ENCODE results near the gene CACNA1G.

CACNA1G gene

DNA sequence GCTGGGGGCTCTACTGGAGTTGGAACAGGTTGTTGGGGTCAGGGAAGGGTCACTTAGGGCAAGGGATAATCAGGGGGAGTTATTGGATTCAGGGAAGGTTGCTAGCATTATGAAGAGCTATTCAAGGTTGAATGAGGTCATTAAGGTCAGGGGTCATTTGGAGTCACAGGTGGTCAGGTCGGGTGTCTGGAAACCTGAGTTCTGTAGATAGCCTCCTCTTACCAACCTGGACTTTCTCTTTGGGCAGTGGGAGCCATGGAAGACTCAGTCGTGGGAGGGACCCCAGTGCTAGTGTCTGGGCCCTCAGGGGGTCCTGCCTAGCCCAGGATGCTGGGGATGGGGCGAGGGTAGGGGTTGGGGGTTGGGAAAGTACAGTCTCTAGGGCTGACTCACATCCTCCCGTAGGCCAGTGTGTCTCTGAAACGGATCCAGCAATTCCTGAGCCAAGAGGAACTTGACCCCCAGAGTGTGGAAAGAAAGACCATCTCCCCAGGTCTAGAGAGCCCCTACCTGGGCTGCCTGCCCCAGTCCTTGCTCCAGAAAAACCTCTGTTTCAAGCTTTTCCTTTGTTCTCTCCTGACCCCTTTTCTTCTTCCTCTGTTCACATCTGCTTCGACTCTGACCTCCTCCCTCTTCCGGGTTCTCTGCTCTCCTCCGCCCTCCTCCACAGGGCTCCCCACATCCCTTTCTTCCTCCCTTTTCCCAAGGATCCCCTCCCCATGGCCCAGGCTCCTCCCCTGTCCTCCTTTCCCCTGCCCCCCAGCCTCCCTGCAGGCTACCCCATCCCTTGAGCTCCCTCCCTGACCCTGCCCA lies 107.7 kb downstream of the CACNA1G start:
- no peak overlapping the region for H3K4me3 ChIP-seq (ENCODE audit: low read depth, low read length)
- no peaks in the 10 kb centered on the region for H3K36me3 ChIP-seq (replicated peaks)
- no peaks in the 10 kb centered on the region for H3K27me3 ChIP-seq (replicated peaks)
- peak; percentile 15 for DNase-seq
- TF ChIP-seq, protein P1, sequence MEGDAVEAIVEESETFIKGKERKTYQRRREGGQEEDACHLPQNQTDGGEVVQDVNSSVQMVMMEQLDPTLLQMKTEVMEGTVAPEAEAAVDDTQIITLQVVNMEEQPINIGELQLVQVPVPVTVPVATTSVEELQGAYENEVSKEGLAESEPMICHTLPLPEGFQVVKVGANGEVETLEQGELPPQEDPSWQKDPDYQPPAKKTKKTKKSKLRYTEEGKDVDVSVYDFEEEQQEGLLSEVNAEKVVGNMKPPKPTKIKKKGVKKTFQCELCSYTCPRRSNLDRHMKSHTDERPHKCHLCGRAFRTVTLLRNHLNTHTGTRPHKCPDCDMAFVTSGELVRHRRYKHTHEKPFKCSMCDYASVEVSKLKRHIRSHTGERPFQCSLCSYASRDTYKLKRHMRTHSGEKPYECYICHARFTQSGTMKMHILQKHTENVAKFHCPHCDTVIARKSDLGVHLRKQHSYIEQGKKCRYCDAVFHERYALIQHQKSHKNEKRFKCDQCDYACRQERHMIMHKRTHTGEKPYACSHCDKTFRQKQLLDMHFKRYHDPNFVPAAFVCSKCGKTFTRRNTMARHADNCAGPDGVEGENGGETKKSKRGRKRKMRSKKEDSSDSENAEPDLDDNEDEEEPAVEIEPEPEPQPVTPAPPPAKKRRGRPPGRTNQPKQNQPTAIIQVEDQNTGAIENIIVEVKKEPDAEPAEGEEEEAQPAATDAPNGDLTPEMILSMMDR (IDR thresholded peaks at IDR 0.05; ENCODE audit: low read depth, low read length, missing control alignments): no peak
- in situ Hi-C loops (cut with HindIII; ENCODE audit: low pct_ligation_motif_present, low sequenced_read_pairs): no loop called here
- H3K27ac ChIP-seq: no peak overlapping the region

DNA sequence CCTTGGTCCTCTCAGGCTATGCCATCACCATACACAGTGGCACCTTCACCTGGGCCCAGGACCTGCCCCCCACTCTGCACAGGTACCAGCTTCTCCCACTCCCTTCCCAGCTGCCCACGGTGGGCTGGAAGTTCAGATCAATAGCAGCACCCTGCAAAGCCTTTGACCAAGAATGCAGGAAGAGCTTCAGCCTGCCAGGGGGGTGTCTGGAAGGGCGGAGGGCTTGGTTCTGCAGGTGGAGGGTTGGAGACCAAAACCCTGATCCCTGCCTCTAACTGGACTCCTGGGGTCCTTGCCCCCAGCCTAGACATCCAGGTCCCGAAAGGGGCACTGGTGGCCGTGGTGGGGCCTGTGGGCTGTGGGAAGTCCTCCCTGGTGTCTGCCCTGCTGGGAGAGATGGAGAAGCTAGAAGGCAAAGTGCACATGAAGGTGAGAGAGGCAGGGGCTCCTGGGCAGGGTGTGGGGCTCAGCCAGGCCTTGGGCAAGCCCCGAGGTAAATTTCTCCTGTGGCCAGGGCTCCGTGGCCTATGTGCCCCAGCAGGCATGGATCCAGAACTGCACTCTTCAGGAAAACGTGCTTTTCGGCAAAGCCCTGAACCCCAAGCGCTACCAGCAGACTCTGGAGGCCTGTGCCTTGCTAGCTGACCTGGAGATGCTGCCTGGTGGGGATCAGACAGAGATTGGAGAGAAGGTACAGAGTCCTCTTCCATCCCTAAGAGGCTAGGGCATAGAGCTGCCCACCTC lies 108.5 kb downstream of the CACNA1G start:
- Histone ChIP-seq H3K27me3 (replicated peaks) (no peaks in the 10 kb centered on the region), H3K27ac (no peak overlapping the region), H3K4me3 (ENCODE audit: low read depth, low read length) (no peak overlapping the region), H3K36me3 (replicated peaks) (no peaks in the 10 kb centered on the region)
- TF ChIP-seq, protein P1 (IDR thresholded peaks at IDR 0.05; ENCODE audit: low read depth, low read length, missing control alignments): no peak
- in situ Hi-C loops (cut with HindIII; ENCODE audit: low pct_ligation_motif_present, low sequenced_read_pairs): no loop called here
- no peak for DNase-seq

DNA sequence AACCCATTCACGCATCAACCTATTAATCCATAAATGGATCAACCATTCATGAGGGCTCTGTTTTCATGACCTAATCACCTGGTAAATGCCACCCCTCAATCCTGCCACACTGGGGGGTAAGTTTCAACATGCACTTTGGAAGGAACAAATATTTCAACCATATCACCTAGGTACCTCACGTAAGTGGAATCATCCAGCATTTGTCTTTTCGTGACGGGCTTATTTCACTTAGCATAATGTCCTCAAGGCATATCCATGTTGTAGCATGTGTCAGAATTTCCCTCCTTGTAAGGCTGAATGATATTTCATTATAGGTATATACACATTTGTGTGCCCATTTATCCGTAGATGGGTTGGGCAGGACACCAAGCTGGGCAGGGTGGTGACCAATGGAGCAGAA lies 111.6 kb downstream of the CACNA1G start:
- Histone ChIP-seq H3K4me3 (ENCODE audit: low read depth, low read length) (no peak overlapping the region), H3K36me3 (replicated peaks) (no peaks in the 10 kb centered on the region), H3K27ac (no peak overlapping the region), H3K27me3 (replicated peaks) (no peaks in the 10 kb centered on the region)
- no peak for DNase-seq
- in situ Hi-C loops (cut with HindIII; ENCODE audit: low pct_ligation_motif_present, low sequenced_read_pairs): no loop called here
- TF ChIP-seq, protein P1 (IDR thresholded peaks at IDR 0.05; ENCODE audit: low read depth, low read length, missing control alignments): no peak

DNA sequence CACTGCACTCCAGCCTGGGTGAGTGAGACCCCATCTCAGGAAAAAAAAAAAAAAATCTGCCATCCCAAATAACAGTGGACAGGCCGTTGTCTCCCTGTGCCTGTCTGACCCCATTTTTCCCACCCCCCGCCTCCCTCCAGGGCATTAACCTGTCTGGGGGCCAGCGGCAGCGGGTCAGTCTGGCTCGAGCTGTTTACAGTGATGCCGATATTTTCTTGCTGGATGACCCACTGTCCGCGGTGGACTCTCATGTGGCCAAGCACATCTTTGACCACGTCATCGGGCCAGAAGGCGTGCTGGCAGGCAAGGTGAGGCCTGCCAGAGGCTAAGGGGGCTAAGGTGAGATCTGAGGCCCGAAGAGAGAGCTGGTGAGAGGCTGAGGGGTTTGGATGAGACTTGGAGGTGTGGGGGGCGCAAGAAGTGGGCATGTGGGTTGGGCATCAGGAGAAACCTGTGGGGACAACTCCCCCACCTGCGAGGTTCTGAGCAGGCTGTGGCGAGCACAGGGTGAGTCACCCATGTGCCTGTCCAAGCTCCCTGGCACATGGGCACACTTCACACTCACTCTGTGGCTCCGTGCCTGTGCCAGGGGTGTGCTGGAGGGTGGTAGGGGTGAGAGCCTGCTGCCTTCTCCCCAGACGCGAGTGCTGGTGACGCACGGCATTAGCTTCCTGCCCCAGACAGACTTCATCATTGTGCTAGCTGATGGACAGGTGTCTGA lies 112.5 kb downstream of the CACNA1G start:
- TF ChIP-seq, protein P1 (IDR thresholded peaks at IDR 0.05; ENCODE audit: low read depth, low read length, missing control alignments): no peak
- Histone ChIP-seq H3K4me3 (ENCODE audit: low read depth, low read length) (no peak overlapping the region), H3K27me3 (replicated peaks) (no peaks in the 10 kb centered on the region), H3K36me3 (replicated peaks) (no peaks in the 10 kb centered on the region), H3K27ac (no peak overlapping the region)
- DNase-seq: no peak
- in situ Hi-C loops (cut with HindIII; ENCODE audit: low pct_ligation_motif_present, low sequenced_read_pairs): no loop called here

DNA sequence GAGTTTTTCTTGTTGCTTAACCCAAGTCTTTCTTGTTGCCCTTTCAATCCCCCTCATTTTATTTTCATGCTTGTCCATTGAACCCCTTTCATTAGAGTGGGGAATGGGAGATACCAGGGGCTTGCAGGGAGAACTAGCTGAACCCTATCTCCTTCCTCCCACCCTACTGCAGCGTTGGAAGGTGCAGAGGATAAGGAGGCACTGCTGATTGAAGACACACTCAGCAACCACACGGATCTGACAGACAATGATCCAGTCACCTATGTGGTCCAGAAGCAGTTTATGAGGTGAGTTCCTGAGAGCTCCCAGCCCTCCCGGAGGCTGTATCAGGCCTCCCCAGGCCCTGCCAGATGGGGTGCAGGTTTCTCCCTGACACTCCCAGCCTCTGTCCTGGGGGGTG lies 114.7 kb downstream of the CACNA1G start:
- no peaks in the 10 kb centered on the region for H3K36me3 ChIP-seq (replicated peaks)
- no peak for DNase-seq
- no peaks in the 10 kb centered on the region for H3K27me3 ChIP-seq (replicated peaks)
- H3K27ac ChIP-seq: no peak overlapping the region
- no peak overlapping the region for H3K4me3 ChIP-seq (ENCODE audit: low read depth, low read length)
- in situ Hi-C loops (cut with HindIII; ENCODE audit: low pct_ligation_motif_present, low sequenced_read_pairs): loop anchor here (25.0 kb wide), 1 partner anchor 113 kb away; the partner anchor contains the start of gene CACNA1G
- TF ChIP-seq, protein P1 (IDR thresholded peaks at IDR 0.05; ENCODE audit: low read depth, low read length, missing control alignments): no peak

All from brain microvascular endothelial cell (primary cell).